ENCODE data around the gene RUNDC1.

DNA sequence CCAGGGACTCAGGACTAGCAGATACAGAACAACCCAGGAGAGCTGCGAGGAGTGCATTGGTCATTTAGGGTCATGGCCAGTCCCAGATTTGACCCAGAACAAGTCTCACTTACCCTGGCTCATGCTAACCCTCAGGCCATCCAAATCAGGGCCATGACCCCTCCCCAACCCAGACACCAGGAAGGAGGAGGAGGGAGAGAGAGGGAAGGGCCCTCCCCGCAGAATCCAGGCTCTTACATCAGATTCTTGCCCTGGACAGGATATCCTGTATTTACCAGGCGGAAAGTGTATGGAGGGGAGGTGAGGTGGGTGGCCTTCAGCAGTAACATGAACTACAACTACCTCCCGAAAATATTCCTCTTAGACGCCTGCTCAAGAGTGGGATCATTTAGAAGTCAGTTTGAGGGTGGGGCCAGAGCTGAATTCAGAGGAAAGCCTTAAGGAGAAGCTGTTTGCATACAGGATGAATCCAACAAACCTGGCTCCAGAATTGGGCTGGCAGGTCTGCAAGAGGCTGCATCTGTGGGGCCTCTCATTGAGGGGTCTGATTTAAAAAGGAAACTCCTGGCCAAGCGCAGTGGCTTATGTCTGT lies 39.8 kb downstream of the RUNDC1 start:
- TF ChIP-seq, protein P1, sequence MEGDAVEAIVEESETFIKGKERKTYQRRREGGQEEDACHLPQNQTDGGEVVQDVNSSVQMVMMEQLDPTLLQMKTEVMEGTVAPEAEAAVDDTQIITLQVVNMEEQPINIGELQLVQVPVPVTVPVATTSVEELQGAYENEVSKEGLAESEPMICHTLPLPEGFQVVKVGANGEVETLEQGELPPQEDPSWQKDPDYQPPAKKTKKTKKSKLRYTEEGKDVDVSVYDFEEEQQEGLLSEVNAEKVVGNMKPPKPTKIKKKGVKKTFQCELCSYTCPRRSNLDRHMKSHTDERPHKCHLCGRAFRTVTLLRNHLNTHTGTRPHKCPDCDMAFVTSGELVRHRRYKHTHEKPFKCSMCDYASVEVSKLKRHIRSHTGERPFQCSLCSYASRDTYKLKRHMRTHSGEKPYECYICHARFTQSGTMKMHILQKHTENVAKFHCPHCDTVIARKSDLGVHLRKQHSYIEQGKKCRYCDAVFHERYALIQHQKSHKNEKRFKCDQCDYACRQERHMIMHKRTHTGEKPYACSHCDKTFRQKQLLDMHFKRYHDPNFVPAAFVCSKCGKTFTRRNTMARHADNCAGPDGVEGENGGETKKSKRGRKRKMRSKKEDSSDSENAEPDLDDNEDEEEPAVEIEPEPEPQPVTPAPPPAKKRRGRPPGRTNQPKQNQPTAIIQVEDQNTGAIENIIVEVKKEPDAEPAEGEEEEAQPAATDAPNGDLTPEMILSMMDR (IDR thresholded peaks at IDR 0.05): no peak
- TF ChIP-seq POLR2AphosphoS5 (IDR thresholded peaks at IDR 0.05): no peak
- TF ChIP-seq POLR2A (IDR thresholded peaks at IDR 0.05): no peak
- TF ChIP-seq EP300 (IDR thresholded peaks at IDR 0.05; ENCODE audit: low read depth): no peak
